OCI-LY7 (cell line): ENCODE data around the gene DEDD2.
"Not testable (repeated sequence)": the region's sequence is repeated elsewhere in the genome, so short reads cannot be mapped to it uniquely, and the experiment has no call there.

Source experiments
- EZH2phosphoT487 ChIP-seq: fragments of 200-600 bp; sonication (generic); IDR thresholded peaks from 2 replicates; pipeline ENCODE4 v1.6.1; 2018; ENCODE audit warnings: low read depth, borderline replicate concordance, mild to moderate bottlenecking, mixed run types, antibody characterized with exemption, low read length, moderate library complexity, mixed read lengths
- TF ChIP-seq, protein P1 (sequence below): fragments of 200-600 bp; sonication (generic); conservative IDR thresholded peaks from 2 replicates; pipeline ENCODE4 v1.5.1; 2014; ENCODE audit warnings: mild to moderate bottlenecking, antibody characterized with exemption, low read length, moderate library complexity, mixed read lengths

DNA sequence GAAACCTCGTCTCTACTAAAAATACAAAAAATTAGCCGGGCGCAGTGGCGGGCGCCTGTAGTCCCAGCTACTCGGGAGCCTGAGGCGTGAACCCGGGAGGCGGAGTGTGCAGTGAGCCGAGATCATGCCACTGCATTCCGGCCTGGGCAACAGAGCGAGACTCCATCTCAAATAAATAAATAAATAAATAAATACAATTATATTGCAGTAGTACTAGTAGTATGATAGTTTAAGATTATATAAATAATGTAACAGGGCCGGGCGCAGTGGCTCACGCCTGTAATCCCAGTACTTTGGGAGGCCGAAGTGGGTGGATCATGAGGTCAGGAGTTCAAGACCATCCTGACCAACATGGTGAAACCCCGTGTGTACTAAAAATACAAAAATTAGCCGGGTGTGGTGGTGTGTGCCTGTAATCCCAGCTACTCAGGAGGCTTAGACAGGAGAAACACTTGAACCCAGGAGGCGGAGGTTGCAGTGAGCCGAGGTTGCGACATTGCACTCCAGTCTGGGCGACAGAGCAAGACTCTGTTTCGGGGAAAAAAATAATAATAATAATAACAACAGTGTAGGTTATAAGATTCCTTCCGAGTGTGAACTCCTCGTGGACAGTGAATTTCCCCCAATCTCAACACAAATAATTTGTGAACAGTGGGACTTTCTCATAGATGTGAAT, 49.6 kb upstream of the DEDD2 start:
- TF ChIP-seq, protein P1, sequence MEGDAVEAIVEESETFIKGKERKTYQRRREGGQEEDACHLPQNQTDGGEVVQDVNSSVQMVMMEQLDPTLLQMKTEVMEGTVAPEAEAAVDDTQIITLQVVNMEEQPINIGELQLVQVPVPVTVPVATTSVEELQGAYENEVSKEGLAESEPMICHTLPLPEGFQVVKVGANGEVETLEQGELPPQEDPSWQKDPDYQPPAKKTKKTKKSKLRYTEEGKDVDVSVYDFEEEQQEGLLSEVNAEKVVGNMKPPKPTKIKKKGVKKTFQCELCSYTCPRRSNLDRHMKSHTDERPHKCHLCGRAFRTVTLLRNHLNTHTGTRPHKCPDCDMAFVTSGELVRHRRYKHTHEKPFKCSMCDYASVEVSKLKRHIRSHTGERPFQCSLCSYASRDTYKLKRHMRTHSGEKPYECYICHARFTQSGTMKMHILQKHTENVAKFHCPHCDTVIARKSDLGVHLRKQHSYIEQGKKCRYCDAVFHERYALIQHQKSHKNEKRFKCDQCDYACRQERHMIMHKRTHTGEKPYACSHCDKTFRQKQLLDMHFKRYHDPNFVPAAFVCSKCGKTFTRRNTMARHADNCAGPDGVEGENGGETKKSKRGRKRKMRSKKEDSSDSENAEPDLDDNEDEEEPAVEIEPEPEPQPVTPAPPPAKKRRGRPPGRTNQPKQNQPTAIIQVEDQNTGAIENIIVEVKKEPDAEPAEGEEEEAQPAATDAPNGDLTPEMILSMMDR: not testable (repeated sequence)
- TF ChIP-seq EZH2phosphoT487: not testable (repeated sequence)
